SU-DHL-6 (cell line): ENCODE results near the gene MYOM3.

ENCODE experiments used
- CTCF ChIP-seq: fragments of 200-600 bp; sonication (generic); IDR thresholded peaks from one replicate; pipeline ENCODE4 v1.5.1; 2017; ENCODE audit warnings: antibody characterized with exemption, mild to moderate bottlenecking, low read length, moderate library complexity; ENCODE audit not compliant: insufficient read depth, poor library complexity, severe bottlenecking
- EZH2phosphoT487 ChIP-seq: fragments of 200-600 bp; sonication (generic), shearing (Covaris generic); conservative IDR thresholded peaks from 2 replicates; pipeline ENCODE4 v1.6.1; 2018; ENCODE audit warnings: mild to moderate bottlenecking, antibody characterized with exemption, low read length, moderate library complexity, mixed read lengths

GRCh38 chr1:24127134-24127800 lies 15.3 kb upstream of the MYOM3 start:
- TF ChIP-seq CTCF (no peak), EZH2phosphoT487 (no peak)
